AG04450 (cell line): Measurements from ENCODE around the gene MORC1. TPM values are rescaled to one million over a fixed set of nuclear protein-coding genes. Genes with fewer than 3 reads are reported as not detected.

Experiments used
- CTCF ChIA-PET: fragments of 300-600, 350-600 bp; formaldehyde crosslinking; extraction: SDS; loops from one replicate; lab custom pipeline; 2022; ENCODE audit warnings: antibody characterized with exemption, inconsistent platforms; lab: Charles Lee
- POLR2A ChIA-PET: fragments of 350-600 bp; formaldehyde crosslinking; extraction: SDS; loops from one replicate; lab custom pipeline; 2021; ENCODE audit warnings: antibody characterized with exemption, inconsistent platforms; lab: Yijun Ruan, JAX
- DNase-seq: peaks from one replicate; pipeline ENCODE4 v3.0.0-alpha.2; 2011; ENCODE audit warnings: low read depth, low spot score
- H3K27ac ChIP-seq: one replicate; pipeline ENCODE4 v1.5.1; 2012; ENCODE audit warnings: low read depth, low read length, control low read depth
- H3K27me3 ChIP-seq: one replicate; pipeline ENCODE4 v1.6.0; 2012; ENCODE audit warnings: low read length; ENCODE audit not compliant: control insufficient read depth, insufficient read depth
- H3K4me3 ChIP-seq: 2 replicates; pipeline ENCODE4 v1.5.1; 2011; ENCODE audit warnings: mild to moderate bottlenecking, low read depth, low read length, control low read depth
- H3K9me3 ChIP-seq: 2 replicates; pipeline ENCODE4 v1.5.1; 2012; ENCODE audit warnings: low read length; ENCODE audit not compliant: control insufficient read depth, insufficient read depth
- CTCF ChIP-seq: IDR thresholded peaks from 2 replicates; pipeline ENCODE4 v1.5.1; 2011; ENCODE audit warnings: low read depth, low read length, control low read depth, inconsistent platforms
- polyA minus RNA-seq: library from RNA; depleted of rRNA, polyadenylated mRNA; stranded (reverse); fragments of >200 nt; gene quantifications from 2 replicates; pipeline ENCODE4 v1.2.3, GENCODE V29; 2011; rRNA and poly(A)+ RNA removed
- polyA plus RNA-seq: library from polyadenylated mRNA; depleted of rRNA; stranded (reverse); fragments of >200 nt; gene quantifications from 2 replicates; pipeline ENCODE4 v1.2.3, GENCODE V29; 2011; rRNA removed

The MORC1 gene
- not detected in 2 replicates for polyA plus RNA-seq
- polyA minus RNA-seq, result not detected in 2 replicates

GRCh38 chr3:109117939-109118338 is at the start of gene MORC1:
TSS of gene MORC1 (minus strand) at chr3:109118134. CDS start at chr3:109118059, 75 bp downstream.
- TF ChIP-seq CTCF, result no peak

GRCh38 chr3:109165905-109166304 is 48.0 kb upstream of the MORC1 start:
- ChIA-PET CTCF (no interaction called here), POLR2A (no interaction called here)
- Histone ChIP-seq H3K4me3 (no peak overlapping the region), H3K27ac (no peak overlapping the region), H3K27me3 (peaks cover 3% of the 10 kb centered on the region), H3K9me3 (no peaks in the 10 kb centered on the region)
- no peak for TF ChIP-seq CTCF
- no peak for DNase-seq

More at GRCh38 chr3:109117939-109118338, at the start of gene MORC1:
- POLR2A ChIA-PET, result no interaction called here
- Histone ChIP-seq H3K4me3 (no peak within 1 kb of the TSS), H3K27me3 (peaks cover 2% of the 10 kb centered on the region), H3K27ac (no peak within 1 kb of the TSS), H3K9me3 (peaks cover 5% of the 10 kb centered on the region; the same call in 1 of the 2 replicates)
- no peak for DNase-seq
- CTCF ChIA-PET, result no interaction called here

GRCh38 chr3:109161487-109162123 is 43.7 kb upstream of the MORC1 start:
- no peak overlapping the region for H3K4me3 ChIP-seq
- no peak overlapping the region for H3K27ac ChIP-seq
- CTCF ChIA-PET, result no interaction called here
- no peak for DNase-seq
- POLR2A ChIA-PET, result no interaction called here
- no peaks in the 10 kb centered on the region for H3K9me3 ChIP-seq
- no peaks in the 10 kb centered on the region for H3K27me3 ChIP-seq
- no peak for TF ChIP-seq CTCF

- no peak overlapping the region for H3K27ac ChIP-seq
- CTCF ChIA-PET, result no interaction called here
- H3K27me3 ChIP-seq, result no peaks in the 10 kb centered on the region
- H3K4me3 ChIP-seq, result no peak overlapping the region
- no peak for TF ChIP-seq CTCF
- H3K9me3 ChIP-seq, result no peaks in the 10 kb centered on the region
- POLR2A ChIA-PET, result no interaction called here
- no peak for DNase-seq
Observed at GRCh38 chr3:109155828-109156227, 37.9 kb upstream of the MORC1 start.

- Histone ChIP-seq H3K27ac (no peak overlapping the region), H3K9me3 (no peaks in the 10 kb centered on the region), H3K27me3 (no peaks in the 10 kb centered on the region), H3K4me3 (no peak overlapping the region)
- no peak for DNase-seq
- ChIA-PET POLR2A (no interaction called here), CTCF (no interaction called here)
- no peak for TF ChIP-seq CTCF
Observed at GRCh38 chr3:109154979-109155378, 37.0 kb upstream of the MORC1 start.
